ENCODE results near the gene MTFMT.

- no peak for TF ChIP-seq CTCF (conservative IDR thresholded peaks at IDR 0.05 in 1 of 2, IDR thresholded peaks at IDR 0.05 in 1 of 2; ENCODE audit: low read depth in 1 of 2, low read length in 2 of 2)
- TF ChIP-seq EZH2 (IDR thresholded peaks at IDR 0.05; ENCODE audit: low read length, missing control alignments), result no peak
Measured at GRCh38 chr15:64982472-64982871, 47.0 kb downstream of the MTFMT start.

All from fibroblast of lung (primary cell).